Ovary (tissue), 9 donors: Measurements from ENCODE around the gene LARGE1. TPM values are rescaled to one million over a fixed set of nuclear protein-coding genes. Genes with fewer than 3 reads are reported as not detected.
"Not testable (repeated sequence)": the region's sequence is repeated elsewhere in the genome, so short reads cannot be mapped to it uniquely, and the experiment has no call there.

Source experiments
- DNase-seq, 5 donors: peaks; one replicate each; pipeline ENCODE4 v3.0.0-alpha.2; 2019 to 2020
- H3K27ac ChIP-seq, 2 donors: fragments of 200-600 bp; one replicate each; pipeline versions ENCODE4 v1.5.1 to v1.8.0; 2019 to 2022
- H3K27me3 ChIP-seq: fragments of 200-600 bp; one replicate; pipeline ENCODE4 v1.8.0; 2022
- H3K36me3 ChIP-seq: fragments of 200-600 bp; sonication (generic); one replicate; pipeline ENCODE4 v1.5.1; 2019
- H3K4me1 ChIP-seq: one replicate; pipeline ENCODE4 v1.8.1; 2013; ENCODE audit warnings: mild to moderate bottlenecking, moderate library complexity; ENCODE audit not compliant: insufficient read depth
- H3K4me3 ChIP-seq: fragments of 200-600 bp; sonication (generic); one replicate; pipeline ENCODE4 v1.5.1; 2017
- H3K9me3 ChIP-seq, 2 donors: fragments of 200-600 bp in 1 of 2; sonication (generic) in 1 of 2; one replicate each; pipeline versions ENCODE4 v1.5.1 to v1.8.1; 2013 to 2019; ENCODE audit warnings: mild to moderate bottlenecking in 1 of 2, moderate library complexity in 1 of 2
- EP300 ChIP-seq: sonication (generic); formaldehyde crosslinking; IDR thresholded peaks from one replicate; pipeline ENCODE4 v1.6.1; 2017; ENCODE audit warnings: antibody characterized with exemption
- POLR2A ChIP-seq: fragments of 450-650 bp; IDR thresholded peaks from one replicate; pipeline ENCODE4 v1.6.1; 2017; ENCODE audit warnings: antibody characterized with exemption, mild to moderate bottlenecking, moderate library complexity
- WGBS, 3 donors: extraction: QIAGEN DNeasy Blood & Tissue Kit in 1 of 3; methylation state at CpG; one replicate each; pipeline versions ENCODE4 v1.1.5 to v1.1.7; 2013 to 2017; 5-methylcytosine and 5-hydroxymethylcytosine counted together
- intact Hi-C, 4 donors: fragments of 100-400 bp; cut with DNase I; formaldehyde crosslinking; loops; one replicate each; pipeline versions ENCODE4 v1.11.0 to v1.15.1; 2022 to 2023
- polyA plus RNA-seq, 2 donors: library from polyadenylated mRNA; stranded (reverse); fragments of 200-250 nt in 1 of 2; fragments of 350-450 nt in 1 of 2; fragmentation: Illumina TruSeq in 1 of 2; extraction: RNeasy Lipid Tissue Mini Kit (QIAGEN cat#74804) in 1 of 2; gene quantifications; one replicate each; pipeline ENCODE4 v1.2.3, GENCODE V29; 2013 to 2014
- total RNA-seq, 7 donors: library from RNA; depleted of rRNA in 2 of 7; stranded (reverse); fragments of >200 nt in 2 of 7; fragmentation: NEBNext Ultra II Directional in 3 of 7; extraction: Animal tissue kit (Norgen Biotek cat#: 25700) in 3 of 7; gene quantifications; one replicate each; pipeline versions ENCODE4 v1.1.0 to v1.2.4, GENCODE V29; 2016 to 2023
- TF ChIP-seq, protein P1 (sequence below), 3 donors: fragments of 450-650 bp in 2 of 3; fragments of 200-600 bp in 1 of 3; IDR thresholded peaks; one replicate each; pipeline versions ENCODE4 v1.5.1 to v1.8.0; 2016 to 2022; ENCODE audit warnings: antibody characterized with exemption in 3 of 3, mild to moderate bottlenecking in 1 of 3
- donor health status: DM: no; HTN: no; CAD: no; lungs with moderate emphysema.
- donor health status: DM: no; HTN: no; CAD: no.
- donor health status: Bipolar disorder and iron deficiency.
- donor health status: DM: yes; HTN: yes; CAD: no.
- donor health status: DM: no; HTN: no; CAD: no.
- donor health status: DM: yes; HTN: yes; CAD: no.

The LARGE1 gene
- total and polyA plus RNA-seq, 9 donors = 13.4 to 67.6 (median 36.8) TPM

DNA sequence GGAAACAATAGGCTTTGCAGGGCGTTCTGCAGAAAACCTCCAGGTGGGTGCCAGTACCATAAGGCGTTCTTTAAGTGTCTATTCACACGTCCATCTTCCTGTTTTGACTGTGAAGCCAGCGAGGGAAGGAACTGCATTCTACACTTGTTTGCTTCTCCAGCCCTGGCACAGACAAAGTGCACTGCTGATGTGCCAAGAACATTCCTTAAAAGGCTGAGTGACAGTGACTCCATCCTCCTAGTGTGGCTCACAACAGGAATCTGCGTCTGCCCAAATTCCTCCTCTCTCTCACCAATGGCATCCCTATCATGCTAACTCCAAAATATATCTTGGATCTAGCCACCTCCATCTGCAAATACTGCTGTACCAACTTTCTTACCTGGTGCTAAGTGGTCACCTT lies 454.7 kb downstream of the LARGE1 start:
- no peaks in the 10 kb centered on the region for H3K4me1 ChIP-seq
- no peak overlapping the region for H3K27ac ChIP-seq
- no peaks in the 10 kb centered on the region for H3K9me3 ChIP-seq
- no peaks in the 10 kb centered on the region for H3K27me3 ChIP-seq
- WGBS, 3 donors = 66 to 68% (median 67%) methylated on average over 5 of the region's 5 CpGs
- DNase-seq = no peak
- H3K4me3 ChIP-seq = no peak overlapping the region
- TF ChIP-seq POLR2A (no peak), EP300 (no peak)
- TF ChIP-seq, protein P1, sequence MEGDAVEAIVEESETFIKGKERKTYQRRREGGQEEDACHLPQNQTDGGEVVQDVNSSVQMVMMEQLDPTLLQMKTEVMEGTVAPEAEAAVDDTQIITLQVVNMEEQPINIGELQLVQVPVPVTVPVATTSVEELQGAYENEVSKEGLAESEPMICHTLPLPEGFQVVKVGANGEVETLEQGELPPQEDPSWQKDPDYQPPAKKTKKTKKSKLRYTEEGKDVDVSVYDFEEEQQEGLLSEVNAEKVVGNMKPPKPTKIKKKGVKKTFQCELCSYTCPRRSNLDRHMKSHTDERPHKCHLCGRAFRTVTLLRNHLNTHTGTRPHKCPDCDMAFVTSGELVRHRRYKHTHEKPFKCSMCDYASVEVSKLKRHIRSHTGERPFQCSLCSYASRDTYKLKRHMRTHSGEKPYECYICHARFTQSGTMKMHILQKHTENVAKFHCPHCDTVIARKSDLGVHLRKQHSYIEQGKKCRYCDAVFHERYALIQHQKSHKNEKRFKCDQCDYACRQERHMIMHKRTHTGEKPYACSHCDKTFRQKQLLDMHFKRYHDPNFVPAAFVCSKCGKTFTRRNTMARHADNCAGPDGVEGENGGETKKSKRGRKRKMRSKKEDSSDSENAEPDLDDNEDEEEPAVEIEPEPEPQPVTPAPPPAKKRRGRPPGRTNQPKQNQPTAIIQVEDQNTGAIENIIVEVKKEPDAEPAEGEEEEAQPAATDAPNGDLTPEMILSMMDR (IDR thresholded peaks at IDR 0.05) = no peak
- no peaks in the 10 kb centered on the region for H3K36me3 ChIP-seq
- intact Hi-C loops = no loop called here

DNA sequence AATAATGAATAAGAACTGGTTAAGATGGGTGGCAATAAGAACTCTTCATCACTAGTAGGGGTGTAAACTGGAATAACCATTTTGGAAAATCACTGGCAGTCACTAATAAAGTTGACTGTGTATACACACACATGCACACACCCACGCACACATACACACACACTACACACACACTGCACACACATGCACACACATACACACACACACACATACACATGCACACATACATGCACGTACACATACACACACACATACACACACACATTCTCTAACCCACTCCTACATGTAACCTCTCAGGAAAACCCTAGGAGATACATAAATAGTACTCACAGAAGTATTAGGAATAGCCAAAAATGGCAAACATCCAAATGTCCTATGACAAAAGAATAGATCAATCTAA lies 455.6 kb downstream of the LARGE1 start:
- no peaks in the 10 kb centered on the region for H3K9me3 ChIP-seq
- intact Hi-C loops = no loop called here

DNA sequence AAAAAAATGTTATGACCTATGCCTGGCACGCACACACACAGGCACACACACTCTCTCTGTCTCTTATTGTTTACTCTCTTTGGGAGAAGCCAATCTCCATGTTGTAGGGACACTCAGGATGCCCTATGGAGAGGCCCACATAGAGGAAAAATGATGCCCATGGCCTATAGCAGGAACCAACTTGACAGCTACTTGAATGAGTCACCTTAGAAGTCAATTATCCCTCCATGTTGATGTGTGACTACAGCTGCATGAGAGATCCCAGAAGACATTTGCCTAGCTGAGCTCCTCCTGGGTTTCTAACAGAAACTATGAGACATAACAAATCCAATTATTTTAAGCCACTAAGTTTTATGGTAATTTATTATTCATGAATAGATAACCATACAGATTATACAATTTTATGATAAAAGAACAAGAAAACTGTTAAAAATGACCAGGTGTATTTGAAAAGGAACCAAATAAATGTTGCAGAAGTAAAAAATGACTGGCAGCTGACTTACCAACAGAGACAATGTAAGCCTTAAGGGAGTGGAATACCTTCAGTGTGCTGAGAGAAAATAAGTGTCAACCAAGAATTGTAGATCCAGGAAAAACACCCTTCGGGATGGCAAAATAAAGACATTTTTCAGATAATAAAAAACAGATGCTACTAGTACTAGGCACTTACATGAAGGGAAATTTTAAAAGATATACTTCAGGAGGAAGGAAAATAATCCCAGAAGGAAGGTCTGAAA lies 458.4 kb downstream of the LARGE1 start:
- H3K27me3 ChIP-seq = no peaks in the 10 kb centered on the region
- no peak for DNase-seq
- TF ChIP-seq POLR2A (no peak), EP300 (no peak)
- WGBS, 3 donors = 65 to 99% (median 74%) methylated on average over 2 of the region's 2 CpGs
- H3K27ac ChIP-seq = no peak overlapping the region
- no peaks in the 10 kb centered on the region for H3K9me3 ChIP-seq
- no peaks in the 10 kb centered on the region for H3K36me3 ChIP-seq
- H3K4me3 ChIP-seq = no peak overlapping the region
- intact Hi-C loops = no loop called here
- H3K4me1 ChIP-seq = no peaks in the 10 kb centered on the region

More for the DNA sequence above, 455.6 kb downstream of the LARGE1 start:
- no peak overlapping the region for H3K27ac ChIP-seq
- no peaks in the 10 kb centered on the region for H3K36me3 ChIP-seq
- no peak overlapping the region for H3K4me3 ChIP-seq
- TF ChIP-seq POLR2A (no peak), EP300 (no peak)
- TF ChIP-seq, protein P1 (IDR thresholded peaks at IDR 0.05) = no peak
- H3K27me3 ChIP-seq = no peaks in the 10 kb centered on the region
- 95 to 96% (median 95%) methylated on average over 2 of the region's 2 CpGs for WGBS, 3 donors
- no peak for DNase-seq
- H3K4me1 ChIP-seq = no peaks in the 10 kb centered on the region

DNA sequence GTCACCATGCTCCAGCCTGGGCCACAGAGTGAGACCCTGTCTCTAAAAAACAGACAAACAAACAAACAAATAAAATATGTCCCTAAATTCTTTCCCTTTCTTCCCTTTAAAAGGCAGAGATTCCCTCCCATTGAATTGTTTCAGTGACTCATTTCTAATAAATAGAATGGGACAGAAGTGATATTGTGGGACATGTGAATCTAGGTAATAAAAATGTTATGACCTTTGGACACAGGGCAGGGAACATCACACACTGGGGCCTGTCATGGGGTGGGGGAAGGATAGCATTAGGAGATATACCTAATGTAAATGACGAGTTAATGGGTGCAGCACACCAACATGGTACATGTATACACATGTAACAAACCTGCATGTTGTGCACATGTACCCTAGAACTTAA lies 459.0 kb downstream of the LARGE1 start:
- H3K27ac ChIP-seq, H3K36me3 ChIP-seq, H3K27me3 ChIP-seq, intact Hi-C loops, H3K4me1 ChIP-seq, H3K9me3 ChIP-seq, H3K4me3 ChIP-seq, DNase-seq: not testable (repeated sequence)
- 97 to 100% (median 100%) methylated on average over 1 of the region's 1 CpG for WGBS, 3 donors

DNA sequence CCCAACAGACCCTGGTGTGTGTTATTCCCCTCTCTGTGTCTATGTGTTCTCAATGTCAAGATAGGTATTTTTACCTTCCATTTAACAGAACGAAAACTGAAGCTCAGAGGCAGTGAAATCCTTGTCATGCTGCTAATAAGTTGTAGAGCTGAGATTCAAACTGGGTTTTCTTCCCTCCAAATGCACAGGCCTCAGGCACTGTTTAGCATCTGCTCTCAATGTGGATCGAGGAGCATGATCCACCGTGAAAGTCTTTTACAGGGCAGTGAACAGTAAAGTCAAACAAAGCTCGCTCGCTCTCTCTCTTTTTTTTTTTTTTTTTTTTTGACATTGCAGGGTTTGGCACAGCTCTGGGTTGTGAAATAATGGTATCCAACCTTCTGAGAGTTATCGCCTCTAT lies 461.1 kb downstream of the LARGE1 start:
- Histone ChIP-seq H3K36me3 (no peaks in the 10 kb centered on the region), H3K27me3 (no peaks in the 10 kb centered on the region), H3K4me3 (no peak overlapping the region), H3K27ac (no peak overlapping the region), H3K9me3 (no peaks in the 10 kb centered on the region), H3K4me1 (no peaks in the 10 kb centered on the region)
- TF ChIP-seq POLR2A (no peak), EP300 (no peak)
- TF ChIP-seq, protein P1 (IDR thresholded peaks at IDR 0.05) = no peak
- intact Hi-C loops = no loop called here
- 94 to 95% (median 94%) methylated on average over 6 of the region's 6 CpGs for WGBS, 3 donors
- no peak for DNase-seq
